Fibroblast of pulmonary artery (primary cell): ENCODE measurements around the gene ZNF267.
"Not testable (repeated sequence)": the region's sequence is repeated elsewhere in the genome, so short reads cannot be mapped to it uniquely, and the experiment has no call there.

Source experiments
- DNase-seq: peaks from one replicate; pipeline ENCODE4 v3.0.0-alpha.2; 2010; ENCODE audit warnings: low read depth
- H3K4me3 ChIP-seq: replicated peaks from 2 replicates; pipeline ENCODE4 v1.5.1; 2011; ENCODE audit warnings: low read depth, mild to moderate bottlenecking, control low read depth, low read length, moderate library complexity
- CTCF ChIP-seq: IDR thresholded peaks from 2 replicates; pipeline ENCODE4 v1.5.1; 2011; ENCODE audit warnings: mild to moderate bottlenecking, control low read depth, low read length, inconsistent platforms; ENCODE audit errors: missing control alignments

ZNF267 gene

DNA sequence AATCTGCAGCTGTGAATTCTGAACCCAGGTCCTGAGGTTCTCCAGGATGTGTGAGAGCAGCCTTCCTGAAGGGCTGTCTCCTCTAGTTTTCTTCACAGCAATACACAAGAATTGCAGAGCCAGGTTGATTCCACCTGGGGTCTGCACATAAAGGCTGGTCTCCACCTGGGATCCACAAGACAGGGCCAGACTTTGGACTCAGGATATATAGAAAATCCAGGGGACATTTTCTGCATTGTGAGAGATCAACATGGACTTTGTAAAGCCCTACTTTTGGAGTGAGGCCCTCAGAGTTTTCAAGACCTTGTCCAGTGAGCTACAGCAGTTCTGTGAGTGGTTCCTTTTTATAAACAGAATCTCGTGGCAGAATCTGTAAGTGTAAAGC is 6.3 kb downstream of the ZNF267 start:
- DNase-seq = no peak
- TF ChIP-seq CTCF = no peak
- no peak overlapping the region for H3K4me3 ChIP-seq

GRCh38 chr16:31880322-31880979 is 6.8 kb downstream of the ZNF267 start:
- peak; percentile 87 for DNase-seq
- H3K4me3 ChIP-seq = no peak overlapping the region
- TF ChIP-seq CTCF = no peak

- no peak for TF ChIP-seq CTCF
- H3K4me3 ChIP-seq = no peak overlapping the region
- DNase-seq = no peak
Observed at GRCh38 chr16:31886227-31886626, 12.6 kb downstream of the ZNF267 start.

DNA sequence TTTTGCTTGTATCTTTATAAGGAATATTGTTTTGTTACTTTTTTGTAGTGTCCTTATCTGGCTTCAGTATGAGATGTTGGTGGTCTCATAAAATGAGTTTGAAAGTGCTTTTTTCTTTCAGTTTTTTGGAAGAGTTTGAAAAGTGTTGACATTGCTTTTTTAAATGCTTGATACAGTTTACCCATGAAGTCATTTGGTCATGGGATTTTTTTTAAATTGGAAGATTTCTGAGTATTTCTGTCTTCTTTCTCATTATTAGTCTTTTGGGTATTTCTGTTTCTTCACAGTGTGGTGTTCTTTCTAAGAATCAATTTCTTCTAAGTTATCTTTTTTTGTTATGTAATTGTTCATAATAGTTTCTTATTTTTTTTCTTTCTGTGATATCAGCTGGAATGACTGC is 15.1 kb downstream of the ZNF267 start:
- no peak overlapping the region for H3K4me3 ChIP-seq
- DNase-seq = no peak
- TF ChIP-seq CTCF = no peak

- DNase-seq, H3K4me3 ChIP-seq: not testable (repeated sequence)
Observed at GRCh38 chr16:31892111-31892510, 18.5 kb downstream of the ZNF267 start.

- no peak for DNase-seq
- no peak for TF ChIP-seq CTCF
- H3K4me3 ChIP-seq = no peak overlapping the region
Observed at GRCh38 chr16:31893824-31894223, 20.2 kb downstream of the ZNF267 start.

GRCh38 chr16:31897283-31897682 is 23.7 kb downstream of the ZNF267 start:
- no peak for TF ChIP-seq CTCF
- DNase-seq = no peak
- no peak overlapping the region for H3K4me3 ChIP-seq
